HEK293 (cell line): ENCODE results near the gene BRPF1.

Experiments used
- CTCF ChIP-seq: fragments of 450-650 bp; formaldehyde crosslinking; IDR thresholded peaks from 2 replicates; pipeline ENCODE4 v1.5.1; 2016; ENCODE audit warnings: missing biosample characterization, missing genetic modification characterization
- KLF16 ChIP-seq: fragments of 450-650 bp; formaldehyde crosslinking; IDR thresholded peaks from 2 replicates; pipeline ENCODE4 v1.5.1; 2017; ENCODE audit warnings: missing biosample characterization, missing genetic modification characterization
- PATZ1 ChIP-seq: fragments of 450-650 bp; formaldehyde crosslinking; IDR thresholded peaks from 2 replicates; pipeline ENCODE4 v1.5.1; 2016; ENCODE audit warnings: missing biosample characterization, missing genetic modification characterization
- ZBTB26 ChIP-seq: fragments of 450-650 bp; formaldehyde crosslinking; optimal IDR thresholded peaks from 2 replicates; pipeline ENCODE3; 2016; ENCODE audit warnings: missing biosample characterization, mild to moderate bottlenecking, missing genetic modification characterization
- ZNF133 ChIP-seq: fragments of 450-650 bp; formaldehyde crosslinking; IDR thresholded peaks from 2 replicates; pipeline ENCODE4 v1.5.1; 2016; ENCODE audit warnings: missing biosample characterization, missing genetic modification characterization
- ZNF184 ChIP-seq: fragments of 450-650 bp; IDR thresholded peaks from 2 replicates; pipeline ENCODE4 v1.5.1; 2018; ENCODE audit warnings: missing biosample characterization, mild to moderate bottlenecking, missing genetic modification characterization
- ZNF24 ChIP-seq: fragments of 450-650 bp; formaldehyde crosslinking; IDR thresholded peaks from 2 replicates; pipeline ENCODE4 v1.5.1; 2016; ENCODE audit warnings: missing biosample characterization, missing genetic modification characterization
- ZNF266 ChIP-seq: fragments of 450-650 bp; formaldehyde crosslinking; IDR thresholded peaks from 2 replicates; pipeline ENCODE4 v1.5.1; 2016; ENCODE audit warnings: missing biosample characterization, missing genetic modification characterization, low read depth
- ZNF324 ChIP-seq: fragments of 450-650 bp; formaldehyde crosslinking; IDR thresholded peaks from 2 replicates; pipeline ENCODE4 v1.5.1; 2016; ENCODE audit warnings: missing biosample characterization, missing genetic modification characterization
- ZNF549 ChIP-seq: fragments of 450-650 bp; IDR thresholded peaks from 2 replicates; pipeline ENCODE4 v1.5.1; 2018; ENCODE audit warnings: missing biosample characterization, missing genetic modification characterization, mild to moderate bottlenecking, inconsistent platforms, moderate library complexity
- ZNF639 ChIP-seq: fragments of 450-650 bp; formaldehyde crosslinking; IDR thresholded peaks from 2 replicates; pipeline ENCODE4 v1.5.1; 2016; ENCODE audit warnings: missing biosample characterization, missing genetic modification characterization
- ZNF645 ChIP-seq: fragments of 450-650 bp; formaldehyde crosslinking; IDR thresholded peaks from 2 replicates; pipeline ENCODE4; 2016; ENCODE audit warnings: missing biosample characterization, missing genetic modification characterization
- ZNF670 ChIP-seq: fragments of 450-650 bp; formaldehyde crosslinking; IDR thresholded peaks from 2 replicates; pipeline ENCODE4 v1.5.1; 2016; ENCODE audit warnings: missing biosample characterization, missing genetic modification characterization, low read depth
- TF ChIP-seq, protein P1 (sequence below): fragments of 450-650 bp; IDR thresholded peaks from 2 replicates; pipeline ENCODE4 v1.5.1; 2018; ENCODE audit warnings: missing biosample characterization, mild to moderate bottlenecking, missing genetic modification characterization

- TF ChIP-seq PATZ1 (tag by site-specific recombination) (no peak), CTCF (tag by site-specific recombination) (no peak), ZBTB26 (tag by site-specific recombination) (no peak), ZNF184 (no peak), ZNF324 (tag by site-specific recombination) (no peak), ZNF645 (tag by site-specific recombination) (no peak), ZNF266 (tag by site-specific recombination) (no peak), ZNF670 (tag by site-specific recombination) (no peak), KLF16 (tag by site-specific recombination) (no peak), ZNF639 (no peak), ZNF133 (tag by site-specific recombination) (no peak), ZNF549 (tag by site-specific recombination) (no peak), ZNF24 (tag by site-specific recombination) (no peak)
- TF ChIP-seq, protein P1, sequence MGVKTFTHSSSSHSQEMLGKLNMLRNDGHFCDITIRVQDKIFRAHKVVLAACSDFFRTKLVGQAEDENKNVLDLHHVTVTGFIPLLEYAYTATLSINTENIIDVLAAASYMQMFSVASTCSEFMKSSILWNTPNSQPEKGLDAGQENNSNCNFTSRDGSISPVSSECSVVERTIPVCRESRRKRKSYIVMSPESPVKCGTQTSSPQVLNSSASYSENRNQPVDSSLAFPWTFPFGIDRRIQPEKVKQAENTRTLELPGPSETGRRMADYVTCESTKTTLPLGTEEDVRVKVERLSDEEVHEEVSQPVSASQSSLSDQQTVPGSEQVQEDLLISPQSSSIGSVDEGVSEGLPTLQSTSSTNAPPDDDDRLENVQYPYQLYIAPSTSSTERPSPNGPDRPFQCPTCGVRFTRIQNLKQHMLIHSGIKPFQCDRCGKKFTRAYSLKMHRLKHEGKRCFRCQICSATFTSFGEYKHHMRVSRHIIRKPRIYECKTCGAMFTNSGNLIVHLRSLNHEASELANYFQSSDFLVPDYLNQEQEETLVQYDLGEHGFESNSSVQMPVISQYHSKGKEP (tag by site-specific recombination), result no peak
Measured at GRCh38 chr3:9686703-9687102, 44.8 kb upstream of the BRPF1 start.
